Neural progenitor cell (in vitro differentiated cells): ENCODE measurements around the gene CAMSAP1. TPM values are rescaled to one million over a fixed set of nuclear protein-coding genes. Genes with fewer than 3 reads are reported as not detected.

Experiments
- DNase-seq: peaks from one replicate; pipeline ENCODE4 v3.0.0-alpha.2; 2016; ENCODE audit warnings: low spot score
- H2AFZ ChIP-seq: fragments of 200-600 bp; sonication (generic); replicated peaks from 2 replicates; pipeline ENCODE4 v1.6.1; 2016; ENCODE audit warnings: antibody characterized with exemption
- H3F3A ChIP-seq: fragments of 200-600 bp; sonication (generic); 2 replicates; pipeline ENCODE4 v1.6.1; 2016; ENCODE audit warnings: antibody characterized with exemption, low read depth
- H3K27ac ChIP-seq: fragments of 200-600 bp; sonication (generic); 2 replicates; pipeline ENCODE4 v1.5.1; 2016; ENCODE audit warnings: mild to moderate bottlenecking
- H3K27me3 ChIP-seq: fragments of 200-600 bp; sonication (generic); 2 replicates; pipeline ENCODE4 v1.6.1; 2016; ENCODE audit warnings: mild to moderate bottlenecking, moderate library complexity
- H3K36me3 ChIP-seq: fragments of 200-600 bp; sonication (generic); 2 replicates; pipeline ENCODE4 v1.5.1; 2016
- H3K4me1 ChIP-seq: fragments of 200-600 bp; sonication (generic); 2 replicates; pipeline ENCODE4 v1.6.1; 2016; ENCODE audit warnings: mixed run types
- H3K4me2 ChIP-seq: fragments of 200-600 bp; sonication (generic); 2 replicates; pipeline ENCODE4 v1.6.1; 2016
- H3K4me3 ChIP-seq: fragments of 200-600 bp; sonication (generic); 2 replicates; pipeline ENCODE4 v1.5.1; 2016
- H3K79me2 ChIP-seq: fragments of 200-600 bp; sonication (generic); 2 replicates; pipeline ENCODE4 v1.6.1; 2016; ENCODE audit warnings: low read depth
- H3K9ac ChIP-seq: fragments of 200-600 bp; sonication (generic); 2 replicates; pipeline ENCODE4 v1.6.1; 2016
- H3K9me3 ChIP-seq: fragments of 200-600 bp; sonication (generic); 2 replicates; pipeline ENCODE4 v1.5.1; 2016; ENCODE audit warnings: low read depth
- H4K20me1 ChIP-seq: fragments of 200-600 bp; sonication (generic); 2 replicates; pipeline ENCODE4 v1.6.1; 2016; ENCODE audit warnings: low read depth
- H3K27ac Mint-ChIP-seq: 3 replicates; pipeline ENCODE4 v1.8.0; 2021; ENCODE audit warnings: mixed read lengths
- H3K27me3 Mint-ChIP-seq: 2 replicates; pipeline ENCODE4 v1.8.0; 2022; ENCODE audit warnings: low read depth, mild to moderate bottlenecking, inconsistent platforms, moderate library complexity, mixed read lengths; ENCODE audit not compliant: insufficient read depth
- H3K36me3 Mint-ChIP-seq: 3 replicates; pipeline ENCODE4 v1.8.0; 2021; ENCODE audit warnings: mixed read lengths
- H3K4me1 Mint-ChIP-seq: 3 replicates; pipeline ENCODE4 v1.8.0; 2021; ENCODE audit warnings: mixed read lengths
- H3K4me3 Mint-ChIP-seq: 3 replicates; pipeline ENCODE4 v1.8.0; 2021; ENCODE audit warnings: mild to moderate bottlenecking, moderate library complexity, mixed read lengths
- H3K9me3 Mint-ChIP-seq: 3 replicates; pipeline ENCODE4 v1.8.0; 2020; ENCODE audit warnings: mixed read lengths
- CTCF ChIP-seq: fragments of 200-600 bp; sonication (generic); IDR thresholded peaks from 2 replicates; pipeline ENCODE4 v1.5.1; 2017; ENCODE audit warnings: antibody characterized with exemption, mild to moderate bottlenecking
- EZH2 ChIP-seq: fragments of 200-600 bp; sonication (generic); IDR thresholded peaks from 2 replicates; pipeline ENCODE4 v1.6.1; 2017; ENCODE audit warnings: antibody characterized with exemption, mild to moderate bottlenecking, moderate library complexity
- EZH2phosphoT487 ChIP-seq: fragments of 200-600 bp; sonication (generic); IDR thresholded peaks from 2 replicates; pipeline ENCODE4 v1.6.1; 2017; ENCODE audit warnings: antibody characterized with exemption
- total RNA-seq: library from RNA; depleted of rRNA; stranded (reverse); fragments of >200 nt; gene quantifications from 2 replicates; pipeline ENCODE4 v1.2.3, GENCODE V29; 2015; ENCODE audit warnings: low replicate concordance

Gene CAMSAP1
- total RNA-seq, 1 donor from 2014 or later = 39.3 TPM

DNA sequence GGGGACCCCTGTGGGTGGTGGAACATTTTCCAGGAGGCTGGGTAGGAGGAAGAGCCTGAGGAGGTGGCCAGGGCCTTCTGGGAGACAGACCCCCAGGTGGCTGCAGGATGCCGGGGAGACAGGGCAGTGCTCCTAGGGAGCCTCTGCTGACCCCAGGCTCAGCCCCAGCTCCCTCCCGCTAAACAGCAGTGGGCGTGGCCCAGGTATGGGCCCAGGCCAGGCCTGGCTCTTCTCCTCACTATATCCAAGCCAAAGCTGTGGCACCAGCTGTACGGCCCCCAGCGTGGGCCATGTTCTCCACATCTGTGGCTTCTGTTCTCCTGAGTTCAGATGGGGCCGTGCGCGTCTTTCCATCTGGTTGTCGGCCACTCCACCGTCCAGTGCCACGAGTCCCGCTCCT, 146.9 kb downstream of the CAMSAP1 start:
- Histone ChIP-seq H3K4me2 (no peak overlapping the region), H3K4me1 (no peaks in the 10 kb centered on the region), H3K9ac (no peak overlapping the region), H3K4me3 (no peak overlapping the region), H3K9me3 (no peaks in the 10 kb centered on the region), H3K27me3 (no peaks in the 10 kb centered on the region), H3K36me3 (no peaks in the 10 kb centered on the region), H3K27ac (no peak overlapping the region), H3F3A (no peaks in the 10 kb centered on the region), H4K20me1 (no peaks in the 10 kb centered on the region), H3K79me2 (no peaks in the 10 kb centered on the region), H2AFZ (no peak overlapping the region)
- TF ChIP-seq EZH2 (no peak), EZH2phosphoT487 (no peak), CTCF (no peak)
- Mint-ChIP-seq H3K27me3 (peaks cover 9% of the 10 kb centered on the region), H3K27ac (peak overlapping the region; percentile 64), H3K4me3 (no peak overlapping the region), H3K9me3 (peaks cover 3% of the 10 kb centered on the region), H3K4me1 (no peaks in the 10 kb centered on the region), H3K36me3 (no peaks in the 10 kb centered on the region)
- no peak for DNase-seq

- Histone ChIP-seq H3K27ac (no peak overlapping the region), H3K4me2 (no peak overlapping the region), H3K36me3 (no peaks in the 10 kb centered on the region), H3K9me3 (no peaks in the 10 kb centered on the region), H4K20me1 (no peaks in the 10 kb centered on the region), H2AFZ (no peak overlapping the region), H3K4me1 (no peaks in the 10 kb centered on the region), H3K27me3 (no peaks in the 10 kb centered on the region), H3K4me3 (no peak overlapping the region), H3K9ac (no peak overlapping the region), H3K79me2 (no peaks in the 10 kb centered on the region), H3F3A (no peaks in the 10 kb centered on the region)
- no peak overlapping the region for H3K4me3 Mint-ChIP-seq
- no peaks in the 10 kb centered on the region for H3K4me1 Mint-ChIP-seq
- H3K27me3 Mint-ChIP-seq = peaks cover 9% of the 10 kb centered on the region
- DNase-seq = no peak
- H3K9me3 Mint-ChIP-seq = peaks cover under 1% of the 10 kb centered on the region
- no peaks in the 10 kb centered on the region for H3K36me3 Mint-ChIP-seq
- H3K27ac Mint-ChIP-seq = no peak overlapping the region
- TF ChIP-seq EZH2 = no peak
- TF ChIP-seq EZH2phosphoT487 = no peak
- TF ChIP-seq CTCF = no peak
Observed at GRCh38 chr9:135759676-135760300, 147.6 kb downstream of the CAMSAP1 start.

- Histone ChIP-seq H3K79me2 (no peaks in the 10 kb centered on the region), H3K9me3 (no peaks in the 10 kb centered on the region), H3K4me3 (no peak overlapping the region), H3K9ac (no peak overlapping the region), H3F3A (no peaks in the 10 kb centered on the region), H3K27me3 (no peaks in the 10 kb centered on the region), H3K27ac (no peak overlapping the region), H3K4me1 (no peaks in the 10 kb centered on the region), H2AFZ (no peak overlapping the region), H4K20me1 (no peaks in the 10 kb centered on the region), H3K4me2 (no peak overlapping the region), H3K36me3 (no peaks in the 10 kb centered on the region)
- H3K4me3 Mint-ChIP-seq = no peak overlapping the region
- peaks cover 9% of the 10 kb centered on the region for H3K27me3 Mint-ChIP-seq
- no peaks in the 10 kb centered on the region for H3K36me3 Mint-ChIP-seq
- H3K27ac Mint-ChIP-seq = no peak overlapping the region
- H3K4me1 Mint-ChIP-seq = no peaks in the 10 kb centered on the region
- H3K9me3 Mint-ChIP-seq = no peaks in the 10 kb centered on the region
- TF ChIP-seq EZH2 (no peak), EZH2phosphoT487 (no peak), CTCF (no peak)
- no peak for DNase-seq
Observed at GRCh38 chr9:135758870-135759269, 148.5 kb downstream of the CAMSAP1 start.

Other genes with a start within 250 kb of the CAMSAP1 start
- gene LCN9, start 244.2 kb downstream of the CAMSAP1 start, total RNA-seq = 2.4 and 6.6 TPM in 2 replicates
- gene SOHLH1, start 208.1 kb downstream of the CAMSAP1 start, total RNA-seq = not detected in 2 replicates
- gene KCNT1, start 205.4 kb downstream of the CAMSAP1 start, total RNA-seq = not detected in 2 replicates
- gene UBAC1, start 53.8 kb upstream of the CAMSAP1 start, total RNA-seq = 53.6 and 66.0 TPM in 2 replicates
- 4.5 and 9.1 TPM in 2 replicates for gene NACC2, start 187.7 kb upstream of the CAMSAP1 start, total RNA-seq
- 16.3 and 46.2 TPM in 2 replicates for gene TMEM250, start 211.3 kb upstream of the CAMSAP1 start, total RNA-seq